ENCODE data around the gene VWCE. TPM values are rescaled to one million over a fixed set of nuclear protein-coding genes. Genes with fewer than 3 reads are reported as not detected.
"Not testable (repeated sequence)": the region's sequence is repeated elsewhere in the genome, so short reads cannot be mapped to it uniquely, and the experiment has no call there.

The VWCE gene
- total and polyA plus RNA-seq, 2 experiments from 2014 or later, result 0.61 to 0.76 TPM

GRCh38 chr11:61248071-61248470, 47.0 kb downstream of the VWCE start:
- H3K4me2 ChIP-seq (ENCODE audit: unreplicated experiment); H3K27me3 ChIP-seq (replicated peaks; ENCODE audit: insufficient read depth); in situ Hi-C loops (cut with MboI); H3F3A ChIP-seq (ENCODE audit: insufficient read depth); DNase-seq; H3K9me3 ChIP-seq (ENCODE audit: low read depth); H3K9ac ChIP-seq; H3K36me3 ChIP-seq (ENCODE audit: low read depth); H3K27ac ChIP-seq; H3K9me2 ChIP-seq (ENCODE audit: insufficient read depth); H2AFZ ChIP-seq; H3K4me1 ChIP-seq (ENCODE audit: insufficient read depth); H4K20me1 ChIP-seq (ENCODE audit: insufficient read depth); H3K79me2 ChIP-seq (ENCODE audit: insufficient read depth); H3K4me3 ChIP-seq: not testable (repeated sequence)
- WGBS, 2 experiments (ENCODE audit: low coverage in 1 of 2, low lambda C conversion rate in 2 of 2, missing lambda C conversion rate in 2 of 2), result 69 to 72% methylated on average over 9 of the region's 9 CpGs

GRCh38 chr11:61245284-61245964, 49.7 kb downstream of the VWCE start:
- WGBS, 2 experiments (ENCODE audit: low coverage in 1 of 2, low lambda C conversion rate in 2 of 2, missing lambda C conversion rate in 2 of 2), result no CpG with 5 or more reads among the region's 10 CpGs

GRCh38 chr11:61241526-61241925, 53.6 kb downstream of the VWCE start:
- H3K9me3 ChIP-seq (ENCODE audit: low read depth); H3K79me2 ChIP-seq (ENCODE audit: insufficient read depth); H3K9ac ChIP-seq; H3F3A ChIP-seq (ENCODE audit: insufficient read depth); in situ Hi-C loops (cut with MboI); H3K4me1 ChIP-seq (ENCODE audit: insufficient read depth); H2AFZ ChIP-seq; H4K20me1 ChIP-seq (ENCODE audit: insufficient read depth); H3K9me2 ChIP-seq (ENCODE audit: insufficient read depth); H3K27ac ChIP-seq; DNase-seq; H3K27me3 ChIP-seq (replicated peaks; ENCODE audit: insufficient read depth); H3K4me3 ChIP-seq; H3K36me3 ChIP-seq (ENCODE audit: low read depth); H3K4me2 ChIP-seq (ENCODE audit: unreplicated experiment): not testable (repeated sequence)
- no CpG with 5 or more reads among the region's 5 CpGs for WGBS, 2 experiments (ENCODE audit: low coverage in 1 of 2, low lambda C conversion rate in 2 of 2, missing lambda C conversion rate in 2 of 2)

More at GRCh38 chr11:61245284-61245964, 49.7 kb downstream of the VWCE start:
- H3K4me1 ChIP-seq (ENCODE audit: insufficient read depth); H3K4me2 ChIP-seq (ENCODE audit: unreplicated experiment); H3K36me3 ChIP-seq (ENCODE audit: low read depth); H3K79me2 ChIP-seq (ENCODE audit: insufficient read depth); H3K9ac ChIP-seq; H3K27ac ChIP-seq; H3K9me2 ChIP-seq (ENCODE audit: insufficient read depth); DNase-seq; H3F3A ChIP-seq (ENCODE audit: insufficient read depth); H3K27me3 ChIP-seq (replicated peaks; ENCODE audit: insufficient read depth); H3K4me3 ChIP-seq; H4K20me1 ChIP-seq (ENCODE audit: insufficient read depth); H2AFZ ChIP-seq; in situ Hi-C loops (cut with MboI); H3K9me3 ChIP-seq (ENCODE audit: low read depth): not testable (repeated sequence)

GRCh38 chr11:61240875-61241274, 54.2 kb downstream of the VWCE start, which contains the start of gene PGA5:
Gene PGA5, plus strand, starts transcription at chr11:61241175. Its CDS starts 52 bp downstream, at chr11:61241227.
- H3K36me3 ChIP-seq (ENCODE audit: low read depth); H3F3A ChIP-seq (ENCODE audit: insufficient read depth); H3K9me3 ChIP-seq (ENCODE audit: low read depth); H3K4me3 ChIP-seq; H3K4me2 ChIP-seq (ENCODE audit: unreplicated experiment); H4K20me1 ChIP-seq (ENCODE audit: insufficient read depth); H2AFZ ChIP-seq; H3K9me2 ChIP-seq (ENCODE audit: insufficient read depth); H3K27ac ChIP-seq; H3K79me2 ChIP-seq (ENCODE audit: insufficient read depth); DNase-seq; H3K9ac ChIP-seq; H3K27me3 ChIP-seq (replicated peaks; ENCODE audit: insufficient read depth); in situ Hi-C loops (cut with MboI); H3K4me1 ChIP-seq (ENCODE audit: insufficient read depth): not testable (repeated sequence)
- no CpG with 5 or more reads among the region's 8 CpGs for WGBS, 2 experiments (ENCODE audit: low coverage in 1 of 2, low lambda C conversion rate in 2 of 2, missing lambda C conversion rate in 2 of 2)

GRCh38 chr11:61240288-61240687, 54.8 kb downstream of the VWCE start:
- H3K9me2 ChIP-seq (ENCODE audit: insufficient read depth); H3F3A ChIP-seq (ENCODE audit: insufficient read depth); H3K4me2 ChIP-seq (ENCODE audit: unreplicated experiment); H3K9ac ChIP-seq; H3K4me3 ChIP-seq; DNase-seq; H3K4me1 ChIP-seq (ENCODE audit: insufficient read depth); H3K79me2 ChIP-seq (ENCODE audit: insufficient read depth); in situ Hi-C loops (cut with MboI); H3K9me3 ChIP-seq (ENCODE audit: low read depth); H4K20me1 ChIP-seq (ENCODE audit: insufficient read depth); H3K36me3 ChIP-seq (ENCODE audit: low read depth); H3K27ac ChIP-seq; H2AFZ ChIP-seq; H3K27me3 ChIP-seq (replicated peaks; ENCODE audit: insufficient read depth): not testable (repeated sequence)
- WGBS, 2 experiments (ENCODE audit: low coverage in 1 of 2, low lambda C conversion rate in 2 of 2, missing lambda C conversion rate in 2 of 2), result 53 to 56% methylated on average over 8 of the region's 8 CpGs

GRCh38 chr11:61237130-61237529, 58.0 kb downstream of the VWCE start:
- H2AFZ ChIP-seq; H3K4me1 ChIP-seq (ENCODE audit: insufficient read depth); H3K9ac ChIP-seq; H3F3A ChIP-seq (ENCODE audit: insufficient read depth); in situ Hi-C loops (cut with MboI); H3K4me2 ChIP-seq (ENCODE audit: unreplicated experiment); H3K9me2 ChIP-seq (ENCODE audit: insufficient read depth); DNase-seq; H3K9me3 ChIP-seq (ENCODE audit: low read depth); H3K4me3 ChIP-seq; H3K27me3 ChIP-seq (replicated peaks; ENCODE audit: insufficient read depth); H3K79me2 ChIP-seq (ENCODE audit: insufficient read depth); H3K27ac ChIP-seq; H4K20me1 ChIP-seq (ENCODE audit: insufficient read depth); H3K36me3 ChIP-seq (ENCODE audit: low read depth): not testable (repeated sequence)
- no CpG with 5 or more reads among the region's 4 CpGs for WGBS, 2 experiments (ENCODE audit: low coverage in 1 of 2, low lambda C conversion rate in 2 of 2, missing lambda C conversion rate in 2 of 2)

- H3K9ac ChIP-seq; H3K36me3 ChIP-seq (ENCODE audit: low read depth); H3K27ac ChIP-seq; H3K9me2 ChIP-seq (ENCODE audit: insufficient read depth); H3K79me2 ChIP-seq (ENCODE audit: insufficient read depth); H3K27me3 ChIP-seq (replicated peaks; ENCODE audit: insufficient read depth); H3K4me3 ChIP-seq; H3K9me3 ChIP-seq (ENCODE audit: low read depth); DNase-seq; H3F3A ChIP-seq (ENCODE audit: insufficient read depth); H4K20me1 ChIP-seq (ENCODE audit: insufficient read depth); H3K4me2 ChIP-seq (ENCODE audit: unreplicated experiment); in situ Hi-C loops (cut with MboI); H2AFZ ChIP-seq; H3K4me1 ChIP-seq (ENCODE audit: insufficient read depth): not testable (repeated sequence)
- no CpG with 5 or more reads among the region's 3 CpGs for WGBS, 2 experiments (ENCODE audit: low coverage in 1 of 2, low lambda C conversion rate in 2 of 2, missing lambda C conversion rate in 2 of 2)
Observed at GRCh38 chr11:61232548-61233145, 62.5 kb downstream of the VWCE start.

All from GM23248 (cell line).